Measurements from ENCODE around the gene MTERF2. TPM values are rescaled to one million over a fixed set of nuclear protein-coding genes. Genes with fewer than 3 reads are reported as not detected.
A peak's percentile ranks its signal among the peaks of the same experiment; 100 is the strongest.

The MTERF2 gene, protein sequence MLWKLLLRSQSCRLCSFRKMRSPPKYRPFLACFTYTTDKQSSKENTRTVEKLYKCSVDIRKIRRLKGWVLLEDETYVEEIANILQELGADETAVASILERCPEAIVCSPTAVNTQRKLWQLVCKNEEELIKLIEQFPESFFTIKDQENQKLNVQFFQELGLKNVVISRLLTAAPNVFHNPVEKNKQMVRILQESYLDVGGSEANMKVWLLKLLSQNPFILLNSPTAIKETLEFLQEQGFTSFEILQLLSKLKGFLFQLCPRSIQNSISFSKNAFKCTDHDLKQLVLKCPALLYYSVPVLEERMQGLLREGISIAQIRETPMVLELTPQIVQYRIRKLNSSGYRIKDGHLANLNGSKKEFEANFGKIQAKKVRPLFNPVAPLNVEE
- total RNA-seq, result 10 to 100 TPM; 22.9 to 37.0 (median 31.3) TPM

DNA sequence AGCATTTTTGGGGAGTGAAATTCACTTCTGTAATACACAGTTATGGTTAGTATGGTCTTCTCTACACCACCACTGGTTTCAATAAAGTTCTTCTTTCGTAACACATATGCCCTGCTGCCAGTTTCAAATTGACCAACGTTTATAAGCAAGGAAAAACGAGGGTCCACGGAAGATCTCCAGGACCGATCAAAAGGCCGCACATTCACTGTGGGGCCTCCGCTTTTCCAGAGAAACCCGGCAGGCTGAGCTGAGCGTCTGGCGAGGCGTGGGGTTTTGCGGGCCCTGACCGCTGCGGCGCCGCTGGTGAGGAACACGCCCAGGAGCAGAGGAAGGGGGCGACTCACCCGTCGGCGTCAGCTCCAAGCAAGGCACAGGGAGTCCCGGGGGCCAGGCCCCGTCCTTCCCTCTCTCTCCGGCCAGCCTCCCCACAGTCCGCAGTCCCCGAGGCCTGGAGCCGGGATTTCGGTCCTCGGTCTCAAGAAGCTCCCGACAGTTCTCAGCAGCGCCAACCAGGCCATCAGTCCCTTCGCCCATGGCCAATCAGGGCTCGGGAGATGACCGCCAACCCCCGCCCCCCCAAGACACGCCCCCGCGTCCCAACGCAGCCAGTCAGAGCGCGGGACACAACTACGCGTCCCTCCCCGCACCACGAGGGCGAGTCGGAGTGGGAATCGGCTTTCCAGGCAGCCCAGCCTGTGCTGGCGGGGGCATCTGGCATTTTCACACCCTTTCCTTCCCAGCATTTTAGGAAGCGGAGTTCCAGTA, at the start of gene MTERF2:
TSS of gene MTERF2 (minus strand) at position 522 of the 765 bp plus-strand sequence. CDS start 8,432 bp downstream, outside the sequence.
- Histone ChIP-seq H3K27ac (peak within 1 kb of the TSS; percentile 76 to 93 (median 82)), H3K27me3 (no peaks in the 10 kb centered on the region), H3K4me1 (peaks cover 17 to 33% of the 10 kb centered on the region in 2 donors), H3K9me3 (no peaks in the 10 kb centered on the region), H3K36me3 (no peaks in the 10 kb centered on the region), H3K4me3 (replicated peaks in 1 of 3) (peak within 1 kb of the TSS; percentile 42 to 76 (median 62))
- DNase-seq, result peak; percentile 94 to 95
- TF ChIP-seq, protein P1, sequence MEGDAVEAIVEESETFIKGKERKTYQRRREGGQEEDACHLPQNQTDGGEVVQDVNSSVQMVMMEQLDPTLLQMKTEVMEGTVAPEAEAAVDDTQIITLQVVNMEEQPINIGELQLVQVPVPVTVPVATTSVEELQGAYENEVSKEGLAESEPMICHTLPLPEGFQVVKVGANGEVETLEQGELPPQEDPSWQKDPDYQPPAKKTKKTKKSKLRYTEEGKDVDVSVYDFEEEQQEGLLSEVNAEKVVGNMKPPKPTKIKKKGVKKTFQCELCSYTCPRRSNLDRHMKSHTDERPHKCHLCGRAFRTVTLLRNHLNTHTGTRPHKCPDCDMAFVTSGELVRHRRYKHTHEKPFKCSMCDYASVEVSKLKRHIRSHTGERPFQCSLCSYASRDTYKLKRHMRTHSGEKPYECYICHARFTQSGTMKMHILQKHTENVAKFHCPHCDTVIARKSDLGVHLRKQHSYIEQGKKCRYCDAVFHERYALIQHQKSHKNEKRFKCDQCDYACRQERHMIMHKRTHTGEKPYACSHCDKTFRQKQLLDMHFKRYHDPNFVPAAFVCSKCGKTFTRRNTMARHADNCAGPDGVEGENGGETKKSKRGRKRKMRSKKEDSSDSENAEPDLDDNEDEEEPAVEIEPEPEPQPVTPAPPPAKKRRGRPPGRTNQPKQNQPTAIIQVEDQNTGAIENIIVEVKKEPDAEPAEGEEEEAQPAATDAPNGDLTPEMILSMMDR (IDR thresholded peaks at IDR 0.05), result no peak
- TF ChIP-seq POLR2A (IDR thresholded peaks at IDR 0.05), result peak in 1 of 2 donors; percentile 90
- WGBS, 2 donors, result 0 to 1% methylated on average over 19 to 37 of the region's 50 CpGs
- intact Hi-C loops (cut with DNase I), result no loop called here

- WGBS, 2 donors, result 95 to 99% methylated on average over 2 of the region's 2 CpGs
- Histone ChIP-seq H3K9me3 (no peaks in the 10 kb centered on the region), H3K27ac (peak overlapping the region in 2 of 3 donors; percentile 77 to 81), H3K36me3 (no peaks in the 10 kb centered on the region), H3K4me1 (peaks cover 39 to 45% of the 10 kb centered on the region in 2 donors), H3K4me3 (replicated peaks in 1 of 3) (no peak overlapping the region), H3K27me3 (no peaks in the 10 kb centered on the region)
- intact Hi-C loops (cut with DNase I), result no loop called here
- TF ChIP-seq, protein P1 (IDR thresholded peaks at IDR 0.05), result no peak
- no peak for DNase-seq
Observed at GRCh38 chr12:107035733-107036132, 48.8 kb upstream of the MTERF2 start.

- whole genome bisulfite sequencing, 2 donors, result 79 to 80% methylated on average over 9 of the region's 9 CpGs
- TF ChIP-seq, protein P1 (IDR thresholded peaks at IDR 0.05), result no peak
- TF ChIP-seq POLR2A (IDR thresholded peaks at IDR 0.05), result peak in 1 of 2 donors; percentile 25
- Histone ChIP-seq H3K27ac (peak overlapping the region; percentile 52 to 81 (median 77)), H3K36me3 (no peaks in the 10 kb centered on the region), H3K4me3 (replicated peaks in 1 of 3) (no peak overlapping the region), H3K4me1 (peaks cover 56 to 62% of the 10 kb centered on the region in 2 donors), H3K9me3 (no peaks in the 10 kb centered on the region), H3K27me3 (no peaks in the 10 kb centered on the region)
- no peak for DNase-seq
- intact Hi-C loops (cut with DNase I), result no loop called here
Observed at GRCh38 chr12:107033758-107034739, 47.1 kb upstream of the MTERF2 start.

DNA sequence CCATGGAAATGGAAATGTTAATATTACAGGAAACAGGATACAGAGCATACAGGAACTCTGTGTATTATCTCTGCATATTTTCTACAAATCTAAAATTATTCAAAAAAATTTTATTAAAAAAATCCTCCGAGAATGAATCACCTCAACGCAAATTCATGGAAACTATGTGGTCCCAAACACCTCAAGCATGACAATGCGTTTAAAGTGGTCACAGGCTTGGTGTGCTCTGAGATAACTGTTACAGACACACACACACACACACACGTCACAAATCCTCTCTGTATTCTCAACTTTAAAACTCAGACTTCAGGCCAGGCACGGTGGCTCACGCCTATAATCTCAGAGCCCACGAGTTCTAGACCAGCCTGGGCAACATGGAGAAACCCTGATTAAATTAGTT, 45.3 kb upstream of the MTERF2 start:
- Histone ChIP-seq H3K4me1 (peaks cover 72 to 76% of the 10 kb centered on the region in 2 donors), H3K9me3 (no peaks in the 10 kb centered on the region), H3K27me3 (no peaks in the 10 kb centered on the region), H3K27ac (peak overlapping the region; percentile 76 to 95 (median 88)), H3K4me3 (replicated peaks in 1 of 3) (no peak overlapping the region), H3K36me3 (no peaks in the 10 kb centered on the region)
- no peak for DNase-seq
- TF ChIP-seq, protein P1 (IDR thresholded peaks at IDR 0.05), result no peak
- no peak for TF ChIP-seq POLR2A (IDR thresholded peaks at IDR 0.05)
- intact Hi-C loops (cut with DNase I), result no loop called here
- WGBS, 2 donors, result 59 to 68% methylated on average over 7 of the region's 7 CpGs

All from thyroid gland (tissue), 4 donors.